ENCODE measurements around the gene GET4.
"Not testable (repeated sequence)": the region's sequence is repeated elsewhere in the genome, so short reads cannot be mapped to it uniquely, and the experiment has no call there.

GRCh38 chr7:846958-847650 lies 29.2 kb upstream of the GET4 start:
- TF ChIP-seq EZH2phosphoT487 (IDR thresholded peaks at IDR 0.05; ENCODE audit: borderline replicate concordance, low read length); EZH2 (IDR thresholded peaks at IDR 0.05; ENCODE audit: low read length, unreplicated experiment); CTCF (conservative IDR thresholded peaks at IDR 0.05; ENCODE audit: low read depth, low read length): not testable (repeated sequence)
